GM06990 (cell line): Measurements from ENCODE around the gene CACNA2D3.

Source experiments
- DNase-seq: peaks from one replicate; pipeline ENCODE4 v3.0.0-alpha.2; 2011; ENCODE audit not compliant: insufficient read length; ENCODE audit errors: extremely low read depth
- H3K27me3 ChIP-seq: replicated peaks from 2 replicates; pipeline ENCODE4 v1.6.0; 2011; ENCODE audit warnings: low read length; ENCODE audit not compliant: control insufficient read depth, insufficient read depth
- H3K36me3 ChIP-seq: 2 replicates; pipeline ENCODE4 v1.5.1; 2011; ENCODE audit warnings: low read length; ENCODE audit not compliant: control insufficient read depth, insufficient read depth
- H3K4me3 ChIP-seq: replicated peaks from 2 replicates; pipeline ENCODE4 v1.5.1; 2011; ENCODE audit warnings: low read depth, mild to moderate bottlenecking, control low read depth, low read length
- TF ChIP-seq, protein P1 (sequence below): IDR thresholded peaks from 2 replicates; pipeline ENCODE4 v1.5.1; 2011; ENCODE audit warnings: low read length, control low read depth, mild to moderate bottlenecking, inconsistent platforms; ENCODE audit not compliant: insufficient read depth, poor library complexity, severe bottlenecking

The CACNA2D3 gene

GRCh38 chr3:54131890-54132289 lies 9.5 kb downstream of the CACNA2D3 start:
- Histone ChIP-seq H3K4me3 (no peak overlapping the region), H3K27me3 (no peaks in the 10 kb centered on the region; the same call in none of the 2 replicates), H3K36me3 (no peaks in the 10 kb centered on the region)
- TF ChIP-seq, protein P1, sequence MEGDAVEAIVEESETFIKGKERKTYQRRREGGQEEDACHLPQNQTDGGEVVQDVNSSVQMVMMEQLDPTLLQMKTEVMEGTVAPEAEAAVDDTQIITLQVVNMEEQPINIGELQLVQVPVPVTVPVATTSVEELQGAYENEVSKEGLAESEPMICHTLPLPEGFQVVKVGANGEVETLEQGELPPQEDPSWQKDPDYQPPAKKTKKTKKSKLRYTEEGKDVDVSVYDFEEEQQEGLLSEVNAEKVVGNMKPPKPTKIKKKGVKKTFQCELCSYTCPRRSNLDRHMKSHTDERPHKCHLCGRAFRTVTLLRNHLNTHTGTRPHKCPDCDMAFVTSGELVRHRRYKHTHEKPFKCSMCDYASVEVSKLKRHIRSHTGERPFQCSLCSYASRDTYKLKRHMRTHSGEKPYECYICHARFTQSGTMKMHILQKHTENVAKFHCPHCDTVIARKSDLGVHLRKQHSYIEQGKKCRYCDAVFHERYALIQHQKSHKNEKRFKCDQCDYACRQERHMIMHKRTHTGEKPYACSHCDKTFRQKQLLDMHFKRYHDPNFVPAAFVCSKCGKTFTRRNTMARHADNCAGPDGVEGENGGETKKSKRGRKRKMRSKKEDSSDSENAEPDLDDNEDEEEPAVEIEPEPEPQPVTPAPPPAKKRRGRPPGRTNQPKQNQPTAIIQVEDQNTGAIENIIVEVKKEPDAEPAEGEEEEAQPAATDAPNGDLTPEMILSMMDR, result no peak
- no peak for DNase-seq

DNA sequence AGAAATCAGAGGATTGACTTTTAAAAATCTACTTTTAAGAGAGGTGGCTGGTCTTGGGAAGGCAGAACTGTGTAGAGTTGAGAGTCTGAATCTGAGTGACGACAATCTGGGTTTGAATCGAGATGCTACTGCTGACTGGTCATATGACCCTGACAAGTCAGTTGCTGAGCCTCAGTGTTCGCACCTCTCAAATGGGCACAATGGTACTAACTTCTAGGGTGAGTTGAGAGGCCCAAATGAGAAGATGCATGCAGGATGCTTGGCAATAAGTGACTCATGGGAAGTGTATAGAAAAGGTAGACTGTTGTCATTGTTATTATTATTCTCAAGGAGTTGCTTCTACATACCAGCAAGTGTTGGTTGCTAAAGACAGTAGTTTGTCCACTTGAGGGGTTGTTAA lies 10.3 kb downstream of the CACNA2D3 start:
- H3K36me3 ChIP-seq, result no peaks in the 10 kb centered on the region
- TF ChIP-seq, protein P1, result no peak
- H3K4me3 ChIP-seq, result no peak overlapping the region
- no peak for DNase-seq
- no peaks in the 10 kb centered on the region; the same call in none of the 2 replicates for H3K27me3 ChIP-seq

DNA sequence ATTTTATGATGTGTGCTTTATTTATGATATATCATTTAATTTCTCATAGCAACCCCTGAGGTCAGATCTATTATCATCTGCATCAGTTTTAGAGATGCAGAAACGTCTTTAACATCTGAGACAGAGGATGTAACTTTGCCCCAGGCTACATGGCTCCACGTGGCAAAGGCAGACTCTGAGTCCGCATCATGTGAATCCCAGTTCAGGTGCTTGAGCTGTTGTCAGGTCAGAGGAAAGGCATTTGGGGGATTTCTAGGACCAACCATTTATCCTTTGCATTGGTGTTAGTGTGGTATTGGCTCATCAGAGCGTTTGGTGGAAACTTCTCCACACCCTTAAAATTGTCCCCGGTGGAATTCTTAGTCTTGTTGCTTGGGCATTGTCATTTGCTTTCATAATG lies 10.8 kb downstream of the CACNA2D3 start:
- DNase-seq, result no peak
- Histone ChIP-seq H3K4me3 (no peak overlapping the region), H3K36me3 (no peaks in the 10 kb centered on the region), H3K27me3 (no peaks in the 10 kb centered on the region; the same call in none of the 2 replicates)
- TF ChIP-seq, protein P1, result no peak

DNA sequence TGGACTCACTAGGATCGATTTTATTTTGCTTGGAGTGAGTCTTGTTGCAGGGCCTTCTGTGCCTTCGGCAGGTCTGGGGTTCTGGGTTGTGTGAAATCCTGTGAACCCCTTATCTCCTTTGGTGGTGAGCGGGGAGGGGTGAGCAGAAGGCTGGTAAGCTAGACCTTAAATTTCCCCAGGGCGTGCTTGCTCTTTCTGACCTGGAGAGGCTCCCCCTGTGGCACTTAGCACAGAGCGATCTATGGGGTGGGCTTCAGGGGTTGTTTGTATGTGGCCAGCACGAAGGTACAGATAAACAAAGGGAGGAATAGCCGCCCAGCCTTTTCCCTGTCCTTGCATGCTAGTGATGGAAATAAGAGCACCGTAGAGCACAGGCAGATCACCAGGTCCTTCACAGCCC lies 11.8 kb downstream of the CACNA2D3 start:
- no peak overlapping the region for H3K4me3 ChIP-seq
- DNase-seq, result no peak
- TF ChIP-seq, protein P1, result no peak
- H3K27me3 ChIP-seq, result no peaks in the 10 kb centered on the region; the same call in none of the 2 replicates
- no peaks in the 10 kb centered on the region for H3K36me3 ChIP-seq

- Histone ChIP-seq H3K27me3 (no peaks in the 10 kb centered on the region; the same call in none of the 2 replicates), H3K4me3 (no peak overlapping the region), H3K36me3 (no peaks in the 10 kb centered on the region)
- no peak for DNase-seq
- TF ChIP-seq, protein P1, result no peak
Observed at GRCh38 chr3:54134713-54135112, 12.4 kb downstream of the CACNA2D3 start.

DNA sequence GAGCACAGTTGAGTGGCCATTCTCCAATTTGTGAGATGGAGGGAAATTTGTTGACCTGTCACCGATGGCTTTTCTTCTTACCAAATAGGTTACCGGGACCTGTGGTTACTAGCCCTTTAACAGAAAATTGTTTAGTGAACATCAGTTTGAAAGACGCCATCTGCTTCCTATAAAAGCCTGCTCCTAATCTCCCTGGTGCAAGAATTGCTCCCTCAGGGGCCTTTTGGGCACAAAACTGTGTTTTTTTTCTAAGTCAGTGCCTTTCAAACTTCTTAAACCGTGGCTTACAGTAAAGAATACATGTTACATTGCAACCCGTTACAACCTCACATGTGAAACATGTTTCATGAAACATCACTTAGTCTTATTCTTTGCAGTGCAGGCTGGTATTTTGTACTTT lies 15.0 kb downstream of the CACNA2D3 start:
- DNase-seq, result no peak
- Histone ChIP-seq H3K36me3 (no peaks in the 10 kb centered on the region), H3K4me3 (no peak overlapping the region), H3K27me3 (peaks cover 1% of the 10 kb centered on the region)
- TF ChIP-seq, protein P1, result no peak
